Upper lobe of left lung (tissue), 4 donors: ENCODE measurements around the gene CAPNS1.

Experiments
- EP300 ChIP-seq, 4 donors: sonication (generic); formaldehyde crosslinking; IDR thresholded peaks; one replicate each; pipeline ENCODE4 v1.5.1; 2017; ENCODE audit warnings: antibody characterized with exemption in 4 of 4, control low read depth in 2 of 4
- POLR2A ChIP-seq, 4 donors: fragments of 450-650 bp; IDR thresholded peaks; one replicate each; pipeline ENCODE4 v1.5.1; 2016 to 2017; ENCODE audit warnings: antibody characterized with exemption in 4 of 4, mild to moderate bottlenecking in 2 of 4
- POLR2AphosphoS5 ChIP-seq, 2 donors: sonication (generic); formaldehyde crosslinking; IDR thresholded peaks; one replicate each; pipeline ENCODE4 v1.5.1; 2017; ENCODE audit warnings: antibody characterized with exemption in 2 of 2
- TF ChIP-seq, protein P1 (sequence below), 6 experiments: fragments of 450-650 bp in 4 of 6; fragments of 200-600 bp in 2 of 6; sonication (generic) in 2 of 6; IDR thresholded peaks; one replicate each; pipeline ENCODE4 v1.5.1; 2016 to 2019; ENCODE audit warnings: antibody characterized with exemption in 6 of 6

DNA sequence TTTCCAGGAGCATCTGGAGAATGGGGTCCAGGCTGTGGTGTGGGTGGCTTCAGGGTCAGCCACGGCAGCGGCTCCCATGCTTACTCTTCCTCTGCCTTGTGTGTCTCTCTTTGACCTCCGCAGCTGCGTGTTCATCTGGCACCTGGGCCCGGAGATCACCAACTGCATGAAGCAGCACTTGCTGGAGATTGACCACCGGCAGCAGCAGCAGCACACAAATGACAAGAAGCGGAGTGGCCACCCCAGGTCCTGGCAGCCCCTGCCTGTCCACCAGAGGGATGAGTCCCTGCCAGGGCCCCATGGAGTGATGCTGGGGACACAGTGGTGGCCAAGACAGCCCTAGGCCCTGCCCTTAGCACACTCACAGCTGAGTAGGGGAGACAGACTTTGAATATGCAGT, 47.3 kb upstream of the CAPNS1 start:
- TF ChIP-seq POLR2A (IDR thresholded peaks at IDR 0.05) (no peak), POLR2AphosphoS5 (IDR thresholded peaks at IDR 0.05) (no peak), EP300 (IDR thresholded peaks at IDR 0.05) (no peak)
- TF ChIP-seq, protein P1, sequence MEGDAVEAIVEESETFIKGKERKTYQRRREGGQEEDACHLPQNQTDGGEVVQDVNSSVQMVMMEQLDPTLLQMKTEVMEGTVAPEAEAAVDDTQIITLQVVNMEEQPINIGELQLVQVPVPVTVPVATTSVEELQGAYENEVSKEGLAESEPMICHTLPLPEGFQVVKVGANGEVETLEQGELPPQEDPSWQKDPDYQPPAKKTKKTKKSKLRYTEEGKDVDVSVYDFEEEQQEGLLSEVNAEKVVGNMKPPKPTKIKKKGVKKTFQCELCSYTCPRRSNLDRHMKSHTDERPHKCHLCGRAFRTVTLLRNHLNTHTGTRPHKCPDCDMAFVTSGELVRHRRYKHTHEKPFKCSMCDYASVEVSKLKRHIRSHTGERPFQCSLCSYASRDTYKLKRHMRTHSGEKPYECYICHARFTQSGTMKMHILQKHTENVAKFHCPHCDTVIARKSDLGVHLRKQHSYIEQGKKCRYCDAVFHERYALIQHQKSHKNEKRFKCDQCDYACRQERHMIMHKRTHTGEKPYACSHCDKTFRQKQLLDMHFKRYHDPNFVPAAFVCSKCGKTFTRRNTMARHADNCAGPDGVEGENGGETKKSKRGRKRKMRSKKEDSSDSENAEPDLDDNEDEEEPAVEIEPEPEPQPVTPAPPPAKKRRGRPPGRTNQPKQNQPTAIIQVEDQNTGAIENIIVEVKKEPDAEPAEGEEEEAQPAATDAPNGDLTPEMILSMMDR (IDR thresholded peaks at IDR 0.05): no peak
